C4-2B (cell line): ENCODE measurements around the gene GSDMA.

Source experiments
- CTCF ChIP-seq: fragments of 450-650 bp; conservative IDR thresholded peaks from 2 replicates; pipeline ENCODE4 v1.5.1; 2017; ENCODE audit warnings: mild to moderate bottlenecking
- ZFX ChIP-seq: fragments of 450-650 bp; IDR thresholded peaks from 2 replicates; pipeline ENCODE4 v1.6.1; 2017

- TF ChIP-seq CTCF (no peak), ZFX (no peak)
Observed at GRCh38 chr17:40000161-40000560, 37.4 kb downstream of the GSDMA start.
